Adrenal gland (tissue), 5 donors: ENCODE results near the gene SEMG1.

Source experiments
- CTCF ChIP-seq, 6 experiments: fragments of 450-650 bp in 4 of 6; fragments of 200-600 bp in 2 of 6; sonication (generic) in 1 of 6; IDR thresholded peaks; 1 replicate in 5 of 6; 2 replicates in 1 of 6; pipeline versions ENCODE4 v1.5.1 to v1.8.0; 2016 to 2021; ENCODE audit warnings: antibody characterized with exemption in 6 of 6, mild to moderate bottlenecking in 2 of 6, moderate library complexity in 1 of 6
- POLR2A ChIP-seq, 2 donors: fragments of 450-650 bp; IDR thresholded peaks; one replicate each; pipeline ENCODE4 v1.6.1; 2017; ENCODE audit warnings: antibody characterized with exemption in 2 of 2, mild to moderate bottlenecking in 2 of 2, moderate library complexity in 1 of 2
- donor health status: DM: no; HTN: no; CAD: no.

GRCh38 chr20:45218636-45219035, 11.8 kb downstream of the SEMG1 start:
- TF ChIP-seq POLR2A (IDR thresholded peaks at IDR 0.05) (no peak), CTCF (IDR thresholded peaks at IDR 0.05) (no peak)
